Measurements from ENCODE around the gene LMX1B.
A peak's percentile ranks its signal among the peaks of the same experiment; 100 is the strongest.
"Not testable (repeated sequence)": the region's sequence is repeated elsewhere in the genome, so short reads cannot be mapped to it uniquely, and the experiment has no call there.

Gene LMX1B

DNA sequence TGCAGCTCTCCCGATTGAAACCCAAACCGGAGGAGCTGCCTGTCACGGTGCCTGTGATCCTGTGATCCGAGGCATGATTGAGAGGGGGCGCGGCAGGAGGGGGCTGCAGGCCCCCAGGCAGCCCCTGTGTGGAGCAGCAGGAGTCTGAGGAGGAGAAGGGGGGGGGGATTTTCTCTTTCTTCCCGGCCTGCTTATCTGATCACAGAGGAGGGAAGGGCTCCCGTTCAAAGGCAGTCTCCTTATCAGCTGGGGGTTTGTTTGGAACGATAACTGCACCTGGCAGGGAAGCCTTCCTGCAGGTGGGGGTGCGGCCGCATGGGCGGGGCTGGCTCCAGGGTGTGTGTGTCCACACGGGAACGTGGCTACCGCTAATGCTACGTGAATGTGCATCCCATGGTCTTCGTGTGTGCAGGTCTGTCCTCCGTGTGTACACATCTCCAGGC, 38.4 kb downstream of the LMX1B start (continued):
- TF ChIP-seq TCF7L2 (IDR thresholded peaks at IDR 0.05; ENCODE audit: borderline replicate concordance, low read depth, low read length) (peak; percentile 50; the same call in 1 of the 2 replicates), ZNF416 (tag by site-specific recombination; IDR thresholded peaks at IDR 0.05) (no peak), ZNF335 (tag by site-specific recombination; conservative IDR thresholded peaks at IDR 0.05) (peak; percentile 79), KLF1 (tag by site-specific recombination; IDR thresholded peaks at IDR 0.05) (peak; percentile 50), IKZF3 (tag by site-specific recombination; IDR thresholded peaks at IDR 0.05) (0 out of 2 replicates have a peak, but pooled peaks have one; percentile 23)

DNA sequence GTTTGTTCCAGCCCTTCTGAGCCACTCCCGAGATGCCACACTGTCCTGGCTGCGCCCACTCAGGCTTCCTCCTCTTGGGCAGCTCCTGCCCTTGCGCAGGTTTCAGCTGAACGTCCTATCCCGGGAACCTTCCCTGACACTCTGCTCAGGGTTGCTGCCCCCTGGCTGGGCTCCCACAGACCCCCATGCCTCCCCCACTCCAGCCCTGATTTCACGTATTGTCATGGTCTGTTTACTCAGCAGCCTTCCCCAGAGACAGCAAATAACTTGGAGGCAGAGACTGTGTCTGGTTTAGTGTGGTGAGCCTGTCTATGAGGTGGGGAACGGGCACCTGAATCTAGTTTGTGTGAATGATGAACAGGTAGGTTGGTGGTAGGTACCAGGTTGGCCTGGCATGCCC, 40.4 kb downstream of the LMX1B start:
- POLR2A ChIA-PET = no interaction called here
- peaks cover 22% of the 10 kb centered on the region for H3K4me1 ChIP-seq (ENCODE audit: control insufficient read depth, insufficient read depth, low read length)
- H3K4me3 ChIP-seq (ENCODE audit: low read depth, low read length) = no peak overlapping the region
- CTCF ChIA-PET = interaction anchor here (0.6 to 1.0 kb wide), 3 partner anchors 24 to 52 kb away, joined by 3 to 4 read pairs (median 3); no protein-coding TSS in a partner anchor
- H3K36me3 ChIP-seq (ENCODE audit: control insufficient read depth in 2 of 2, insufficient read depth in 1 of 2, low read length in 2 of 2) = peaks cover 0 to 6% of the 10 kb centered on the region in 2 experiments; a peak in 1 of 3 replicates
- TF ChIP-seq ZNF558 (tag by site-specific recombination; IDR thresholded peaks at IDR 0.05) (no peak), ZNF114 (tag by site-specific recombination; IDR thresholded peaks at IDR 0.05) (no peak)
- no peak overlapping the region for H3K27ac ChIP-seq (ENCODE audit: extremely low read depth, low read depth, low read length)
- no peaks in the 10 kb centered on the region for H3K9me3 ChIP-seq (ENCODE audit: control insufficient read depth, insufficient read depth, low read depth, low read length)

DNA sequence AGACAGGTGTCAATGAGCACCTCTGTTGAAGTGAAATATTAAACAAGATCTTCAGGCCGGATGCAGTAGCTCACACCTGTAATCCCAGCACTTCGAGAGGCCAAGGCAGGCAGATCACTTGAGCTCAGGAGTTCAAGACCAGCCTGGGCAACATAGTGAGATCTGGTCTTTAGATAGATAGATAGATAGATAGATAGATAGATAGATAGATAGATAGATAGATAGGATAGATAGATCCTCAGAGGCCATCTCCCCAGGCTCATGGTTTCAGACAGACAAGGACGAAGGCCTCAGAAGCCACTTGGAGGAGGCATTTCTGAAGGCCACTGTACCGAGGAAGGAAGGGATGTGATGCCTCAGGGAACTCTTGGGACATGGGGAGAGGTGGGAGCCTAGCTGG, 42.5 kb downstream of the LMX1B start:
- H3K4me1 ChIP-seq (ENCODE audit: control insufficient read depth, insufficient read depth, low read length); POLR2A ChIA-PET; H3K27ac ChIP-seq (ENCODE audit: extremely low read depth, low read depth, low read length); H3K9me3 ChIP-seq (ENCODE audit: control insufficient read depth, insufficient read depth, low read depth, low read length); H3K4me3 ChIP-seq (ENCODE audit: low read depth, low read length); H3K36me3 ChIP-seq (ENCODE audit: control insufficient read depth in 2 of 2, insufficient read depth in 1 of 2, low read length in 2 of 2): not testable (repeated sequence)
- CTCF ChIA-PET = interaction anchor here (0.8 kb wide), 1 partner anchor 34 kb away, joined by 4 read pairs; no protein-coding TSS in a partner anchor

DNA sequence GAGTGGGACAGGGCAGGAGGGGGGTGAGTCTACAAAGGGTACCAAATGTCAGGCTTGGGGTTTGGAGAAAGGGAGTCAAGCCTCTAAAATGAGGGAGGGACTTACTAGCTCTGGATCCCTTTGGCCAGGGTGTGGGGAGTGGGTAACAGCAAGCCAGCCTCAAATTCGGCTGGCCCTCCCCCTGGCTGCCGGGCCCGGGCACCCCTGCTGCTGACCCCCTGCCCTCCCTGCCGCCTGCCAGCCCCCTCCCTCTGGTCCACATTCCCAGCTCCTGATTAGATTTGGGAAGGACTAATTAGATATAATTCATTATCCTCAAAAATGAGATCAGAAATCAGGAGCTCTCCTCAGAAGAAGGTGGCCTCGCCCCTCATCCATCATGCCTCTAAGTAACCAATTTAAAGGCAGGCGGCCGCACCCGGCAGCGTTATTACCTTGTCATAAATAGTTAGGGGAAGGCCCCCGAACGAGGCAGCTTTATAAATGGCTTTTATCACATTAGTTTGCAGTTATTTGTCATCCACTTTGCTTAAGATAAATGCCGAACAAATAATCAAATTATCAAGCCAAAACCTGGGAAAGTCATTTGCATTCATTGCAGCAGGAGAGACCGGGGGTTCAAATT, 44.6 kb downstream of the LMX1B start:
- POLR2A ChIA-PET = no interaction called here
- H3K27ac ChIP-seq (ENCODE audit: extremely low read depth, low read depth, low read length) = no peak overlapping the region
- no peaks in the 10 kb centered on the region for H3K9me3 ChIP-seq (ENCODE audit: control insufficient read depth, insufficient read depth, low read depth, low read length)
- CTCF ChIA-PET = interaction anchor here (0.6 kb wide), 1 partner anchor 131 kb away, joined by 4 read pairs; no protein-coding TSS in a partner anchor
- H3K4me1 ChIP-seq (ENCODE audit: control insufficient read depth, insufficient read depth, low read length) = no peaks in the 10 kb centered on the region; the same call in 1 of the 2 replicates
- TF ChIP-seq ZSCAN16 (tag by site-specific recombination; IDR thresholded peaks at IDR 0.05) (no peak), KLF1 (tag by site-specific recombination; IDR thresholded peaks at IDR 0.05) (peak; percentile 24; the same call in 1 of the 2 replicates)
- no peak overlapping the region for H3K4me3 ChIP-seq (ENCODE audit: low read depth, low read length)
- peaks cover 0 to 6% of the 10 kb centered on the region in 2 experiments; a peak in 1 of 3 replicates for H3K36me3 ChIP-seq (ENCODE audit: control insufficient read depth in 2 of 2, insufficient read depth in 1 of 2, low read length in 2 of 2)

DNA sequence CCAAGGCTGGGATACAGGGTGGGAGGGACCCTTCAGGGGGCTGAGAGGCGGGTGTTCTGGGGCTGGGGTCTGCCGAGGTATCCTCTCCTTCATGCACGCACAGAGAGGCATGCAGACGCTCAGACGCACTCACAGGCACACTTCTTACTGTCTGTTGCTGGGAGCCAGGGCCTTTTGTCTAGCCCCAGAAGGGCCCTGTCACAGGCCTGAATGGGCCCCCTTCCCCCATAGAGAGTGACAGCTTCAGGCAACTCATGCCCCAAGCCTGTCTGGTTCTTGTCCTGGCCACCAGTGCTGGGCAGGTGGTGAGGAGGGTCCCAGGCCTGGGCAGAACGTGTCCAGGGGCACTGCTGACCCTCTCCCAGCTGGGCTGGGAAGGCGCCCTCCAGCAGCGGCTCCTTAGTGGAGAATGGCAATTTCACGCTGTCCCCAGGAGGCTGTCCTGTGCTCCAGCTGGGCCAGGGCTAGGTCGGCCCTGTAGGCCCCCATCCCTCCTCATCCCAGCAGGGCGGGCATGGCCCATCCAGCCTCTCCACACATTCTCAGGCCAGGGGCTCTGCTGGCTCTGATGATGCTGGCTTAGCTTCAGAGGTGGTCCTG, 45.3 kb downstream of the LMX1B start:
- CTCF ChIA-PET = no interaction called here
- POLR2A ChIA-PET = no interaction called here
- H3K9me3 ChIP-seq (ENCODE audit: control insufficient read depth, insufficient read depth, low read depth, low read length) = no peaks in the 10 kb centered on the region
- H3K27ac ChIP-seq (ENCODE audit: extremely low read depth, low read depth, low read length) = no peak overlapping the region
- no peak overlapping the region for H3K4me3 ChIP-seq (ENCODE audit: low read depth, low read length)
- peak; percentile 78 for TF ChIP-seq ZIC2 (tag by site-specific recombination; IDR thresholded peaks at IDR 0.05)
- TF ChIP-seq ZNF510 (tag by site-specific recombination; IDR thresholded peaks at IDR 0.05; ENCODE audit: insufficient replicate concordance) = no peak
- H3K36me3 ChIP-seq (ENCODE audit: control insufficient read depth in 2 of 2, insufficient read depth in 1 of 2, low read length in 2 of 2) = peaks cover 0 to 6% of the 10 kb centered on the region in 2 experiments; a peak in 1 of 3 replicates
- H3K4me1 ChIP-seq (ENCODE audit: control insufficient read depth, insufficient read depth, low read length) = no peaks in the 10 kb centered on the region; the same call in 1 of the 2 replicates

DNA sequence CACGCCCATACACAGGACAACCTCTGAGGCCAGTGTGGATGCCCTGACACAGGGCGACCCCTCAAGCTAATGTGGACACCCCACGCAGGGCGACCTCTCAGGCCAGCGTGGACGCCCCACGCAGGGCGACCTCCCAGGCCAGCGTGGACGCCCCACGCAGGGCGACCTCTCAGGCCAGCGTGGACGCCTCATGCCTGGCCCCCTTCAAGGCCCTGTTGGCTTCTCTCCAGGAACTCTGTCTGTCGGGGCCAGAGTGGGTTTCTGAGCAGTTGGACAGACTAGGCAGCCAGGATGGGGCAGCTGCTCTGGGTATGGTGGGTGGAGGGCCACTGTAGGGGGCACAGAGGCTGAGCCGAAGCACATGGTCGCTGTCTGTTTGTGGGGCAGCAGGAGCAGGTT, 47.4 kb downstream of the LMX1B start:
- no peak overlapping the region for H3K4me3 ChIP-seq (ENCODE audit: low read depth, low read length)
- ChIA-PET CTCF (interaction anchor here (0.5 to 1.5 kb wide), 5 partner anchors 16 to 1123 kb away, joined by 3 to 8 read pairs (median 3); no protein-coding TSS in a partner anchor), POLR2A (interaction anchor here (1.6 kb wide), 1 partner anchor 47 kb away, joined by 5 read pairs; the partner anchor contains the start of gene LMX1B)
- peaks cover 2% of the 10 kb centered on the region for H3K4me1 ChIP-seq (ENCODE audit: control insufficient read depth, insufficient read depth, low read length)
- H3K9me3 ChIP-seq (ENCODE audit: control insufficient read depth, insufficient read depth, low read depth, low read length) = no peaks in the 10 kb centered on the region
- TF ChIP-seq ZNF157 (tag by site-specific recombination; IDR thresholded peaks at IDR 0.05) = no peak
- no peak for TF ChIP-seq ZNF701 (tag by site-specific recombination; IDR thresholded peaks at IDR 0.05)
- no peak for TF ChIP-seq SP7 (tag by site-specific recombination; IDR thresholded peaks at IDR 0.05)
- 0 out of 2 replicates have a peak, but pooled peaks have one; percentile 58 for TF ChIP-seq BCL11B (tag by site-specific recombination; IDR thresholded peaks at IDR 0.05; ENCODE audit: low read depth)
- no peak for TF ChIP-seq TRIM28 (IDR thresholded peaks at IDR 0.05; ENCODE audit: borderline replicate concordance, low read length)
- peak; percentile 47 for TF ChIP-seq ZIC2 (tag by site-specific recombination; IDR thresholded peaks at IDR 0.05)
- TF ChIP-seq, protein P1, sequence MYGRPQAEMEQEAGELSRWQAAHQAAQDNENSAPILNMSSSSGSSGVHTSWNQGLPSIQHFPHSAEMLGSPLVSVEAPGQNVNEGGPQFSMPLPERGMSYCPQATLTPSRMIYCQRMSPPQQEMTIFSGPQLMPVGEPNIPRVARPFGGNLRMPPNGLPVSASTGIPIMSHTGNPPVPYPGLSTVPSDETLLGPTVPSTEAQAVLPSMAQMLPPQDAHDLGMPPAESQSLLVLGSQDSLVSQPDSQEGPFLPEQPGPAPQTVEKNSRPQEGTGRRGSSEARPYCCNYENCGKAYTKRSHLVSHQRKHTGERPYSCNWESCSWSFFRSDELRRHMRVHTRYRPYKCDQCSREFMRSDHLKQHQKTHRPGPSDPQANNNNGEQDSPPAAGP (tag by site-specific recombination; IDR thresholded peaks at IDR 0.05) = no peak
- TF ChIP-seq BCL11A (tag by site-specific recombination; IDR thresholded peaks at IDR 0.05; ENCODE audit: low read depth) = no peak
- TF ChIP-seq ZSCAN30 (tag by site-specific recombination; IDR thresholded peaks at IDR 0.05) = no peak
- no peak for TF ChIP-seq KLF9 (tag by site-specific recombination; IDR thresholded peaks at IDR 0.05; ENCODE audit: low read depth)
- no peak for TF ChIP-seq ZNF768 (tag by site-specific recombination; IDR thresholded peaks at IDR 0.05)
- TF ChIP-seq ZNF366 (tag by site-specific recombination; conservative IDR thresholded peaks at IDR 0.05) = no peak
- H3K36me3 ChIP-seq (ENCODE audit: control insufficient read depth in 2 of 2, insufficient read depth in 1 of 2, low read length in 2 of 2) = no peaks in the 10 kb centered on the region
- no peak overlapping the region for H3K27ac ChIP-seq (ENCODE audit: extremely low read depth, low read depth, low read length)

All from HEK293 (cell line).